KBM-7 (cell line): ENCODE data around the gene SEMA3C.
A peak's percentile ranks its signal among the peaks of the same experiment; 100 is the strongest.

Source experiments
- DNase-seq: peaks from one replicate; pipeline ENCODE4 v3.0.0-alpha.2; 2015
- in situ Hi-C: fragments of 300-500 bp; cut with MboI; formaldehyde crosslinking; loops from 2 replicates; pipeline ENCODE4 v1.14.3; 2020; ENCODE audit warnings: low sequenced_read_pairs, low pct_unique_long_range_greater_than_20kb, mixed read lengths

SEMA3C gene

DNA sequence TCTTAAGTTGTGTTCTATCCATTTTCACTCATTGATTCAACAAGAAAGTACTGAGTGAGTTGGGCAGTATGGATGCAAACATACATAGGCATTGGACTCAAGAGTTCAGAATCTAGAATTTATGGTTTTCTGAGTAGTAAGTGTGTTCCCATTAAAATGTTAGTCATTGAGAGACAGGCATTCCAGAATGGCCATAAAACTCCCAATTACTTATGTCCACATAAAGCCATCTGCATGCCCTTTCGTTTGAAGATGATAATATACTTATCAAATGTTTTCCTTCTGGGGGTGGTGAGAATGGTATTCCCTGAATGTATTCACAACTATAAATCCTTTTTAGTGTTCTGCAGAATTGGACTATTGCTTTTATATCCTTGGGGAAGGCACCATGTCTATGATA is 148.8 kb downstream of the SEMA3C start:
- no peak for DNase-seq
- in situ Hi-C loops: no loop called here

DNA sequence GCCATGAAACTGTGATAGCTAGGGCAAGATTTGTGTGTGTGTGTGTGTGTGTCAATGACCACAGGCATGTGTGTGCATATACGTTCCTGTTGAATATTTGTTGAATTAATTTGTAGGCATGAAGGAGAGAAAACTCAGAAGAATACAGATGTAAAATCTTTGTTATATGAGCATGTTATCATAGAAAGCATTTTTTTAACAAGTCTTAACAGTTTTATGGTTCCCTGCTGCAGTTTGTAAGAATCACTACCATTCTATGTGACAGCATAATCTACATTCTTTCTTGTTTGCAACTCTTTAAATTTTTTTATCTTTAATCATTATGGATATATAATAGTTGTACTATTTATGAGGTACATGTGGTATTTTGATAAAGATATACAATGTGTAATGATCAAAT is 150.1 kb downstream of the SEMA3C start:
- in situ Hi-C loops: no loop called here
- no peak for DNase-seq

DNA sequence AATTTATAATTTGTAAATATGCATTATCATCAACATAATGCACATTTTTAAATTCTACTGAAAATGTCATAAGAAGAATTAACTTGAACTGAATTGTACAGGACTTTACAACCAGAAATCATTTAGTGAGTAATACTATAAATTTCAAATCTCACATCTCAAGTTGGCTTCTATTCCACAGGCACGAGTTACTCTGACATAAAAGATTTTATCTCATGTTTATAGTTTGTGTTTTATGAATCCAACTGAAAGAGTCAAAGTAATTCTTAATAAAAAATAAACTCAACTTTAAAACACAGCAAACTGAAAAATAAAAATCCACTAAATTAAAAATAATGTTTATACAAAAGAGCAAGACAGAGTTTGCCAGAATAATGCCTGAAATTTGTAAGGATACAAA is 151.2 kb downstream of the SEMA3C start:
- no peak for DNase-seq
- in situ Hi-C loops: no loop called here

DNA sequence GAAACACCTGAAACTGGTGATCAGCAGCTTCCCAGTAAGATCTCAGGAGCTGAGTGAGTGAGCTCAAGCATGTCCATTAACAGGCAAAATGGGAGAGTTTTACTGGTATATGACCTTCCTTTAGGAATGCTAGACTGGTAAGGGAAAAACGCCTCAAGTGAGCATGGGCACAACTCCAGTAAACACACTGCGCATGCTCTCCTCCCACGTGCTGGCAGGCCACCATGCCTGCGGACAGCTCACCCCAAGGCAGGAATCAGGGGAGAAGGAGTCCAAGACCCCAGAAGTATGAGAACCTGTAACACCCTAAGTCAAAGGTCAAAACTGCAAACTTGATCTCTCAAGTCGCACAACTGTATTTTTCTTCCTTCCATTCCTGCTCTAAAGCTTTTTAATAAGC is 152.1 kb downstream of the SEMA3C start:
- in situ Hi-C loops: no loop called here
- no peak for DNase-seq

DNA sequence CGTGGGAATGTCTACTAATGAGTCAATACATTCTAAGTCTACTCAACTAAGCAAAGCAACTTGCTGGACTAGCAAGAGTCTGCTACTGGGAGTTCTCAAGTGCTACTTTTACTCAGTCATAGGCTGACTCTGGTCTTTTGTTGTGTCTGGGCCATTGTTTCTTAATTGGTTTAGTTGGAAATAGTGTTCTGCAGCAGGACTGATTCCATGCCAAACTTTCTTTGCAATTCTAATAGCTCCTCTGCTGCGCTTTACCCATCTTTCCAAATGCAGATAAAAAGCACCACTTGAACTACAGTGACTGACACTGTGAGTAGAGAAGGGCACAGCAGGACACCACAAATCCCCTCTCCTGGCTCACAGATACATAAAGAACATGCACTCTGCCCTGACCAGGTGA is 154.7 kb downstream of the SEMA3C start:
- DNase-seq: no peak

DNA sequence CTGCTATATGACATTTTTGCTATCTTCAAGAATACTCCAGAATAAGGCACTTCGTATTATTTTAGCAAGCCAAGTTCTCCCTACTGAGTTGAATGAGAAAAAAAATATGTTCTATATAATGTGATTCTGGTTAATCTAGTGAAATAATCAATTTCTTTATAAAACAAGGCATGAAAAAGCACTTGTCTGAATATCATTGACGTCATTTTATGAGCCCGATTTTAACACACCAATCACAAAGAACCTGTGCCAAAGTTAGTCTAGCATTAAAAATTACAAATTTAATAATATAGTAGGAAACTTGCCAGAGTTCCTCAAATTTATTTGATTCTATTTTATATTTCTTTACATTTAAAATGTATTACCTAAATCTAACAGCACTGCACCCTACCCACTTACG is 155.1 kb downstream of the SEMA3C start:
- in situ Hi-C loops: no loop called here
- DNase-seq: no peak

More for the DNA sequence above, 154.7 kb downstream of the SEMA3C start:
- in situ Hi-C loops: no loop called here

DNA sequence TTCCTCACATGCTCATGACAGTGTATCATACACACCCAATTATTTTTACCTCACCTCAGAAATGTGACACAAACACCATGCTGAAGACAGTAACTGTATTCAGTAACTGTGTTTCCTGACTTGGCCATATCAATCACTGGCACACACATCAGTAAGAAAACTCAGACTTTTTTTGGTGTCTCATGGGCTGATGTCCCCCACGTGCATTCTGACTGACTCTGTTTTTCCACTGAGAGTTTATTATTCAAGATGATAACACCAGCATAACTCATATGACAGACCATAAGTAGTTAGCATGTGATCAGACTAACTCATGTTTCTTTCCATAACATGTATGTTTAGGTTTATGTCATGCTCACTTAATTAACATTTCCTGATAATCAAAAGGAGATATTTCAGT is 155.6 kb downstream of the SEMA3C start:
- no peak for DNase-seq
- in situ Hi-C loops: no loop called here

DNA sequence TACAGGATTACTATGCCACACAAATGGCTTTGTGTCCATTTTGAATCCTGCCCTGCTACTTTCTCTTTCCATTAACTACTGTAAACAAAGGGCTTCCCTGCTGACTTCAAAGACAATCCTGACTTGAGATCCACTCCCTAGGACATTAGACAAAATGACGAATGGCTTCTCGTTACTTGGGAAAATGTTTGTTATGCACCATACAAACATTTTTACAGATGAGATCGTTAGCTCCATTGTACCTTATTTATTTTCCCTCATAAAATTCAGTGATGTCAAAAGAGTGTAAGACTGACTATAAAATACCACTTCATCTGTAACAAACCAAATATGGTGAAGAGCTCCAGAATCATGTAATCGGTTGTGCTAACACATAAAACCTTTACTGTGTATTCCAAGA is 158.6 kb downstream of the SEMA3C start:
- in situ Hi-C loops: no loop called here
- DNase-seq: no peak

DNA sequence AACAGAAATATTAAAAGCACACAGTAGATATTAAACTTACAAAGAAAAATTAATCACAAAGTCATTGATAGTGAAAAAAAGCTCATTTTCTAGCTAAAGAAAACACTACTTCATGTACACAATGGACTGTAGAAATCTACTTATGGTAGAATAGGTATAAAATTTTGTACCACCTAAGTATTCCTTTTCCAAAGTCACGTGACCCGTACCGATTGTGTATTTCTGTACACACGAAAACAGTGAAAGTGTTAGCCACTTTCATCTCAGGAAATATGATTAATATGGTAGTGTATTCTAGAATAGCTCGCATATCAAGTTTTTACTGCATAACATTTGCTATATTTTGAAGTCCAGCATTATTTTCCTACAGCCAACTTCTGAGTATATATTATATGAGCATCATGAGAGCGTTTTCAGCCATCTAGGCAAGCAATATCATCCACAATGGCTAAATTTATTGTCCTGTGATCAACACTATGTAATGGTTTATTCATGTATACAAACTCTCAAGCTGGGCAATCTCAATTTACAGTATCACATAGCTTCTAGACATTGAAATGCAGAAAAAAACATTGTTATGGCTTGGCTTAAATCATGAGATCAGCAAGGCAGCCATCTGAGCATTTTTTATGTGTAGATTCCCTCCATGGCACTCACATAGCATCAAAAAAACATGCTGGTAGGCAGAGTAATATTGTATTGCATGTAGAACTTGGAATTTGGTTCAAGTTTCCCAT is 165.7 kb downstream of the SEMA3C start:
- in situ Hi-C loops: no loop called here
- no peak for DNase-seq

DNA sequence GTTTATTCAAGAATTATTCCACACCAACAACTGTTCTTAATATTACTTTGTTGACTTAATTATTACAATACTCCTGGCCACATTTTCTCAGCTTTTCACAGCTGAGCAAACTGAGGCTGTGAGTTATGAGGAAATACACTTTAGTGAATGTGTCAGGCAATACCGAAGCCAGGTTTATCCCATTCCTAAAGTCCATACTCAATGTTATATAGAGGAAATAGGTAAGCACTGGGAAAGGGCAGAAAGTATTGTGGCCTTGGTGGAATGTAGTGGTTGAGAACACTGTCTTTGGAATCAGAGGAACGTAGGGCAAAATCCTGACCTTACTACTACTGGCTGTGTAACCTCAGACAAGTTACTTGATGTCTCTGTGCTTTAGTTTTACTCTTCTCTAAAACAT is 169.6 kb downstream of the SEMA3C start:
- in situ Hi-C loops: no loop called here
- DNase-seq: no peak

DNA sequence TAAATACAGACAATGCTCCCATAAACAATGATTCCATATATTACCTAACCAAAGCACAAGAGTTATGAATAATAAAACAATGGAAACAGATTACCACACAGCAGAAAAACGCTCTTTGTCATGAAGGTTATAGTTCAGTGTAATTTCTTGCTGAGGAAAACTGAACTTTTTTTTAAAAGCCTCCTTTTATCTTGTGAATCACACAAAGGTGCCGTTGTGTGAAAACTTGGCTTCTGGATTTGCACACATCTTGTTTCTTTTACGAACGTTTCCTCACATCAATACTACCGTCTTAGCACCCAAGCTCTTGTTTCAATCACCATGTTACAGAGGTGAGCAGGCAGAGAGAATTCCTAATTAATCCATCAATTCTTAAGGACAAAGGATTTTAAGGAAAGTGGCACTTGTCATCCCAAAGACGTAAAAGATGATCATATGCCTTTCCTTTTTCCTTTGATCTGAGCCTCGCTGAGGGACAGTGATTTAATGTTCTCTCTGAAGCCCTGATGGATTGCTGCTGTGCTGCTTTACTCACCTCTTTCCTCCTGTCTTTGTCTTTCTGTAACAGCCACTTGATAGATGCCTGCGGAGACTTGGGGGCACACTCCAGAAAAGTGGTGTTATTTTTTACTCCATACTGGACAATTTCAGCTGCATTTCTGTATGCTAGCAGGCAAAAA is 170.3 kb downstream of the SEMA3C start:
- no peak for DNase-seq
- in situ Hi-C loops: no loop called here

DNA sequence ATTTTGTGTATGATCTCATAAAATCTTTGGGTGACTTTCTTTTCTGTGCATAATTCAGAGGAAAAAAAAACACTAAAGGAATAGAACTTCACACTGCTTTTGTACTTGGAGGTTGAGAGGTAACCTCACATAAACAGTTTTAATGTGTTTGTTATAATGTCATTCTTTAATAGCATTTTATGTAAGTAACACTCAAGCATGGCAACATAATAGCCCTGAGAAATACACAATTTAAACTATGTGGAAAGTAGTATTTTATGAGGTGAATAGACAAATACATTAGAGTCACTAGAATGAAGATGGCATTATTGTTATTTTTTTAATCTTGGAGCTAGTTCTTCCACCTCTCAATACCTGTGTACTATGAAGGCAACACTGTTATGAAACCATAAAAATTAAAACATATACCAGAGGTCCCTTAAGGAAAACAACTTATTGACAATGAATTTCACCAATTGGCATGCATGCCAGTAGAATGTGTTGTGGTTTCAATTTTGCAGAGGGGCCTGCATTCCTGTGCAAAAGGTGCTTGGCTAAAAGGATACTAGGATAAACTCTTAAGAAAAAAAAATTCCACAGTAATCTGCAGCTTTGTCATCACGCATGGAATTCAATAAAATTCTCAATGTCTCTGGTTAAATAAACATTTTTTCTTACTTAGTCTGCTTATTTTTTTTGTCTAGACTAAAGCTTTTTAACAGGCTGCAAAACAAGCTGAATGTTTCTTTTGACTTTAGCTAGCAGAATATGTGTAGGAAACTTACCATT is 177.9 kb downstream of the SEMA3C start:
- in situ Hi-C loops: no loop called here
- DNase-seq: no peak

DNA sequence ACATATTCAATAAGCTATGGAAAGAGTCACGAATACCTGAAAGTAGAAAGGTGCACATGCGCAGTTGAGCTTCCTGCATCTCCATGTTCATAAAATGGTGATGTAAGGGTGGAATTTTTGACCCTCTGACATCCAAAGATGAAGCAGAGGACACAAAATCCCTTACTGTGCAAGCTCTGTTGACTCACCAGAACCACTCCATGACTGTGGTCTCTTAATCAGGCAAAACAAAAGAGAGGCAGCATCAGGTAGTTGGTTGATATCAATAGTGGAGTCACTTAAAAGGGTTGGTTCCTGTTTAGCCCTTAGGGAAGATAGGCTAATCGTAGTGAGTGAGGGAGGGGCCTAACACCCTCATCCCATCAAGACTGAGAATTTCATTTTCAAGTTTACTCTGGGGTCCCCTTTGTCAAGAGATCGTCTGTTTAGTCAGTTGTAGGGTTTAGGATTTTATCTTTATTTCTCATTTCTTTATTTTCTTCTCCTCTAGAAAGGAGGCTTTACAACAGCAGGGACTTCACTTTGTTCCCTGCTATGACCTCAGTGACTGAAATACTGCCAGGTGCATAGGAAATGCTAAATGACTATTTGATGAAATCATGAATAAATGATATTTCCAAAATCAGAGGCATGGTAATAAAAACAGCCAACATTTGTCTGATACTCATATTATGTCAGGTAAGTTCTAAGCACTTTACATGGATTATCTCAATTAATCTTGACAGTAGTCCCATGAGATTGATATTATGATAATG is 182.3 kb downstream of the SEMA3C start:
- DNase-seq: no peak
- in situ Hi-C loops: no loop called here

DNA sequence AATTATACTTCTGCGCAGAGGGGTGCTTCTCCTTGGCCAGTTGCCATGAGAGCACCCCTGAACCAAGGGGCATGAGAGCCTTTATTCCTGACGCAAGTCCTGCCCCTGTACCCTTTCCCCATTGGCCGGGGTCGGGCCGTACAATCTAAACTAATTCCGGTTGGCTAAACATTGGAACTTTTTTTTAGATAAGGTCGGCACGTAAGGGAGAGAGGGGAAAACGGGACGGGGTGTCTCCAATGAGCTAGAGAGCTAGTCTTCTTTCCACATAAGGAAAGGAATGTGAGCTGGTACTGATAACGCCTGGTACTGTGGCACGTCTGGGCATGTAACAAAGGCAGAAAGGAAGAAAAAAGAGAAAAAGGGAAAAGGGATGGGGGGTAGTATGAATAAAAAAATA is 183.5 kb downstream of the SEMA3C start:
- no peak for DNase-seq
- in situ Hi-C loops: no loop called here

DNA sequence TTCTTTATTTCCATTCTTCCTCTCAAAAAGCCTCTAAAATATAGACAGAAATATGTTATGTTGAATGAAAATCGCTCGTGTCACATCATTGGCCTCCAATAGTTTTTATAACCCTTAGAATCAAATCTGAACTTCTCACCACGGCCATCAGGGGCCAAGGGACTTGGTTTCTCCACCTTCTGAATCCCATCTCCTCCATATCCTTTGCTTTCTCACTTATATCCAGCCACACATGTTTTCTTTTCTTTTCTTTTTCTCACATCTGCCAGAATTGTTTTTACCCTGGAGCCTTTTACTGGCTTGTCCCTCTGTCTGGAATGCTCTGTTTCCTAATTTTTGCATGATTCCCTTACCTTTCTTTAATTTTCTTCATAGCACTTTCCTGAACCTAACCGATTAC is 184.8 kb downstream of the SEMA3C start:
- no peak for DNase-seq
- in situ Hi-C loops: no loop called here

DNA sequence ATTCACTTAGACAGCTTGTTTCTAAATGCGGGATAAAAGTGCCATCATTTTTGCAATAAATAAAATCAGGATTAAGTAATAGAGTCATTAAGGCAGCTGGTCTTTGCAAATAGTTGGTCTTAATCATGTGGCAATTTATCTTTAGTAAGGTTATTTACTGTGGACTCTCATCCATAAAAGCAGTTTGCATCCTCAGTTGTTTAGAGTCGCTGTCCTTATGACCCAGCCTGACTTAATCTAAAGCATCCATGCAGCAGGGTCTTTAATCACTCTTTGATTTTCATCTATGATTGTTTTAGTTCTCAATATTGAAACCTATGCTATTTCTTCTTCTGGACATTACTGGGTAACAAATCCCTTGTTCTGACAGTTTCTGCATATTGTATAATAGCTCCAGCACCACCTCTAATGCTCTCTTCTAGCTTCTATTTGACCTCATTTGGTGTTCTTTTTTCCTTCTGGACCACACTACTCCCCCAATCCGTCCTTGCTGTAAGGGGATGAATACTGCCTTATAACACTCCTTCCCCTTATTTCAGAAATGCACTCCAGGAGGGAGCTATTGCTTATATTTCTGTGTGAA is 185.4 kb downstream of the SEMA3C start:
- in situ Hi-C loops: no loop called here

DNA sequence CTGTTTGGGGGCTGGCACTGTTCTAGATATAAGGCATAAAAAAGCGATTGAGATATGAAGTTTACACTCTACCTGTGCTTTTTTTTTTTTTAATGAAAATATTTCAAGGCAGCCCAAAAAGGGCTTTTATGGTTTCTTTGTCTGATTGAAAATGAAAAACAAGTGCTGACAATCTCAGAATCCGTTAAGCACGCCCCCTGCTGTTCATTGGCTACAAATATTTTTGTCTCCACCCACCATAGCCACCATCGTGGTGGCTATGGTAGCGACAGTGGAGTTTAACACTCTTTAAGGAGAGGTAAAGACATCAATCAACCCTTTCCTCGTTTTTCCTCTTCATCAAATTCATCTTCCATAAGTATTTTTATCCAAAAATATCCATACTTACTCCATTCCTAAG is 186.2 kb downstream of the SEMA3C start:
- in situ Hi-C loops: no loop called here
- peak; percentile 21 for DNase-seq

More for the DNA sequence above, 185.4 kb downstream of the SEMA3C start:
- DNase-seq: no peak

DNA sequence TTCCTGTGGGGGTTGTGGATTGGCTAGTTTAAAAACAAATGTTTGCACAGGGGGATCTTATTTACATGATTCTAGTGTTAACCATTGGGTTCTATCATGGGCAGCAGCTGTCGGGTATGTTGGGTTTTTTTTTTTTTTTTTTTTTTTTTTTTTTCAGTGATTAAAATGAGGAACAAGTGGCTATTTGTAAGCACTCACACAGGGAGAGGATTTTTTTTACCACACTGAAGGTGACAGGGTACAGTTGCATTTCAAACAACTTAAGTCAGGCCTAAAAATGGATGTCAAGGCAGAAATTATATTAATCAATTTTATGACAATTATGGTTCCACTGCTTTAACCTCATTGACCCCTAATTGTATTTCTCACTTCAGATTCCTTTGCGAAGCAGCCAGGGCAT is 187.6 kb downstream of the SEMA3C start:
- peak; percentile 3 for DNase-seq
- in situ Hi-C loops: no loop called here

DNA sequence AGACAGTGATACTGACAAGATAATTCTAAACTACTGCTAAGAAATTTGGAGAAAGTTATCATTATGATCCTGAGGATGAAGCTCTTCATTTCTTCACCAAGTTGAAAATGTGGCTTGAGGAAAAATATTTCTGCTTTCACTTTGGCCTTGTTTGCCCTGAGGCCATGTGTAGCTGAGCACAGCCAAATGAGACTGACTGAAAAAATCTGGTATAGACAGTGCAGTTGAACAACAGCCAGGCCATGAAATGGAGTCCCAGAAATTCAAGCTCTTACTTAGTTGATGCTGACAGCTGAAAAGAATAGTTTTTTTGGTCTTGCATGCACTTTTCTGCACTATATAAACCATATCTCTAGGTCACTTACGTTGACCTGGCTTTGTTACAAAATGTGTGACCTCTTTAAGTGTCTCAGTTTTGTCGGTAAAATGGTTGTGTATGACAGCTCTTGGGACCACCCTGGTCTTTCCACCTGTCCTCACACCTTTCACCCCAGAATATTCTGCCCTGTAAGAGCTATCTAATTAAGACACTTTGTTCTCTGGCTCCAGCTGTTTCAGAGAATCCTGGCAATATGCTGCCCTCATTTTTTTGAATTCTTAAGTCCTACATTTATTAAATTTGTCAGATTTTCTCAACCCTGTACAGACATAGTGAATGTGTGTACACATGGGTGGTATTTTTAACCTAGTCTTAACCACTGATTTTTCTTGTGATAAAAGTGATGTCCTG is 189.1 kb downstream of the SEMA3C start:
- in situ Hi-C loops: no loop called here
- DNase-seq: no peak
